22Rv1 (cell line): ENCODE results near the gene KRT38.

ENCODE experiments used
- H3K27ac ChIP-seq: fragments of 450-650 bp; 2 replicates; pipeline ENCODE4 v1.5.1; 2017
- CTCF ChIP-seq: fragments of 450-650 bp; IDR thresholded peaks from 2 replicates; pipeline ENCODE4 v1.5.1; 2017; ENCODE audit warnings: mild to moderate bottlenecking
- ZFX ChIP-seq: fragments of 450-650 bp; IDR thresholded peaks from 2 replicates; pipeline ENCODE4 v1.6.1; 2017; ENCODE audit warnings: antibody characterized with exemption, borderline replicate concordance

KRT38 gene

GRCh38 chr17:41392278-41392677, 48.5 kb downstream of the KRT38 start:
- TF ChIP-seq ZFX (no peak), CTCF (no peak)
- no peak overlapping the region for H3K27ac ChIP-seq

GRCh38 chr17:41391535-41391934, 49.2 kb downstream of the KRT38 start:
- no peak overlapping the region for H3K27ac ChIP-seq
- no peak for TF ChIP-seq ZFX
- TF ChIP-seq CTCF: no peak

- TF ChIP-seq ZFX: no peak
- no peak for TF ChIP-seq CTCF
- H3K27ac ChIP-seq: no peak overlapping the region
Observed at GRCh38 chr17:41390411-41390938, 50.3 kb downstream of the KRT38 start.

GRCh38 chr17:41387670-41388069, 53.1 kb downstream of the KRT38 start:
- TF ChIP-seq CTCF: no peak
- TF ChIP-seq ZFX: no peak
- no peak overlapping the region for H3K27ac ChIP-seq

GRCh38 chr17:41386227-41386626, 54.6 kb downstream of the KRT38 start:
- TF ChIP-seq CTCF (no peak), ZFX (no peak)
- H3K27ac ChIP-seq: no peak overlapping the region
